T47D (cell line): Measurements from ENCODE around the gene FERMT2.

ENCODE experiments used
- DNase-seq, 2 experiments: peaks; one replicate each; pipeline versions ENCODE4 v3.0.0 to v3.0.0-alpha.2; 2011 to 2012; ENCODE audit warnings: low read depth in 1 of 2, low spot score in 1 of 2
- JUND ChIP-seq: IDR thresholded peaks from 2 replicates; pipeline ENCODE4 v1.6.1; 2012; ENCODE audit warnings: low read depth
- in situ Hi-C: cut with HindIII; loops from 2 replicates; pipeline ENCODE4 v1.10.0; 2016; ENCODE audit warnings: low sequenced_read_pairs, low pct_unique_long_range_greater_than_20kb

The FERMT2 gene

GRCh38 chr14:52911904-52912303 is 38.9 kb downstream of the FERMT2 start:
- DNase-seq = no peak
- TF ChIP-seq JUND = no peak
- in situ Hi-C loops = no loop called here

- in situ Hi-C loops = no loop called here
- no peak for TF ChIP-seq JUND
- DNase-seq = no peak
Measured at GRCh38 chr14:52910572-52910971, 40.3 kb downstream of the FERMT2 start.

GRCh38 chr14:52907949-52908348 is 42.9 kb downstream of the FERMT2 start:
- DNase-seq = no peak
- no peak for TF ChIP-seq JUND
- in situ Hi-C loops = no loop called here

- in situ Hi-C loops = no loop called here
- no peak for DNase-seq
- TF ChIP-seq JUND = no peak
Measured at GRCh38 chr14:52906141-52906601, 44.7 kb downstream of the FERMT2 start.

- no peak for TF ChIP-seq JUND
- DNase-seq = no peak
- in situ Hi-C loops = no loop called here
Measured at GRCh38 chr14:52902971-52903619, 47.8 kb downstream of the FERMT2 start.

GRCh38 chr14:52901357-52901980 is 49.4 kb downstream of the FERMT2 start:
- TF ChIP-seq JUND = no peak
- DNase-seq = no peak
- in situ Hi-C loops = no loop called here

- TF ChIP-seq JUND = no peak
Measured at GRCh38 chr14:52900731-52901130, 50.1 kb downstream of the FERMT2 start.

GRCh38 chr14:52898496-52898895 is 52.4 kb downstream of the FERMT2 start:
- TF ChIP-seq JUND = no peak
- DNase-seq = no peak
- in situ Hi-C loops = no loop called here

More at GRCh38 chr14:52900731-52901130, 50.1 kb downstream of the FERMT2 start:
- peak; percentile 16 to 91 for DNase-seq
- in situ Hi-C loops = no loop called here

GRCh38 chr14:52895000-52895399 is 55.9 kb downstream of the FERMT2 start:
- no peak for TF ChIP-seq JUND
- in situ Hi-C loops = no loop called here
- DNase-seq = no peak

GRCh38 chr14:52891800-52892199 is 59.0 kb downstream of the FERMT2 start:
- no peak for TF ChIP-seq JUND
- in situ Hi-C loops = no loop called here
- DNase-seq = no peak

GRCh38 chr14:52888839-52889838 is 61.7 kb downstream of the FERMT2 start:
- DNase-seq = peak in 1 of 2 experiments; percentile 48
- in situ Hi-C loops = no loop called here
- TF ChIP-seq JUND = no peak

- in situ Hi-C loops = no loop called here
- DNase-seq = no peak
- TF ChIP-seq JUND = no peak
Measured at GRCh38 chr14:52888159-52888558, 62.7 kb downstream of the FERMT2 start.
